HG03432 (cell line): ENCODE results near the gene LIMD2.

Experiments used
- ATAC-seq: cut with Tn5 transposase; IDR thresholded peaks from one replicate; pipeline ENCODE4 v1.9.1; 2021; ENCODE audit warnings: mild to moderate bottlenecking, moderate library complexity; ENCODE audit not compliant: unreplicated experiment

The LIMD2 gene

GRCh38 chr17:63685041-63685440 is 14.9 kb downstream of the LIMD2 start:
- no peak for ATAC-seq

- no peak for ATAC-seq
Measured at GRCh38 chr17:63682981-63683380, 16.9 kb downstream of the LIMD2 start.

GRCh38 chr17:63682441-63682840 is 17.5 kb downstream of the LIMD2 start:
- no peak for ATAC-seq

GRCh38 chr17:63681530-63681929 is 18.4 kb downstream of the LIMD2 start:
- no peak for ATAC-seq

- no peak for ATAC-seq
Measured at GRCh38 chr17:63680700-63681099, 19.2 kb downstream of the LIMD2 start.

GRCh38 chr17:63679214-63679613 is 20.7 kb downstream of the LIMD2 start:
- ATAC-seq: no peak

GRCh38 chr17:63676584-63676983 is 23.3 kb downstream of the LIMD2 start:
- no peak for ATAC-seq

GRCh38 chr17:63675607-63676546 is 24.0 kb downstream of the LIMD2 start:
- ATAC-seq: no peak

GRCh38 chr17:63675231-63675606 is 24.7 kb downstream of the LIMD2 start:
- ATAC-seq: no peak

- ATAC-seq: no peak
Measured at GRCh38 chr17:63672856-63673255, 27.1 kb downstream of the LIMD2 start.

GRCh38 chr17:63665527-63666214 is 34.3 kb downstream of the LIMD2 start:
- no peak for ATAC-seq

GRCh38 chr17:63659850-63660249 is 40.1 kb downstream of the LIMD2 start:
- no peak for ATAC-seq

- ATAC-seq: no peak
Measured at GRCh38 chr17:63658366-63658765, 41.6 kb downstream of the LIMD2 start.

- ATAC-seq: no peak
Measured at GRCh38 chr17:63657786-63658185, 42.1 kb downstream of the LIMD2 start.

- ATAC-seq: no peak
Measured at GRCh38 chr17:63653050-63653449, 46.9 kb downstream of the LIMD2 start.

GRCh38 chr17:63652106-63652505 is 47.8 kb downstream of the LIMD2 start:
- no peak for ATAC-seq

- ATAC-seq: no peak
Measured at GRCh38 chr17:63649813-63650212, 50.1 kb downstream of the LIMD2 start.

- ATAC-seq: no peak
Measured at GRCh38 chr17:63647936-63648335, 52.0 kb downstream of the LIMD2 start.

GRCh38 chr17:63647065-63647725 is 52.7 kb downstream of the LIMD2 start:
- no peak for ATAC-seq

GRCh38 chr17:63646488-63646806 is 53.5 kb downstream of the LIMD2 start:
- peak; percentile 87 for ATAC-seq
